Rectal smooth muscle tissue (tissue), 1 donor: ENCODE measurements around the gene SPATA18.

Experiments used
- H3K27ac ChIP-seq: one replicate; pipeline ENCODE4 v1.7.0; 2013; ENCODE audit warnings: low read depth, low read length, inconsistent platforms
- H3K27me3 ChIP-seq: one replicate; pipeline ENCODE4 v1.7.0; 2013; ENCODE audit warnings: low read length; ENCODE audit not compliant: control insufficient read depth, insufficient read depth
- H3K36me3 ChIP-seq: one replicate; pipeline ENCODE4 v1.7.0; 2013; ENCODE audit warnings: low read length; ENCODE audit not compliant: control insufficient read depth, insufficient read depth
- H3K4me1 ChIP-seq: one replicate; pipeline ENCODE4 v1.7.0; 2013; ENCODE audit warnings: low read length; ENCODE audit not compliant: control insufficient read depth, insufficient read depth
- H3K4me3 ChIP-seq: one replicate; pipeline ENCODE4 v1.7.0; 2013; ENCODE audit warnings: low read length
- H3K9ac ChIP-seq: one replicate; pipeline ENCODE4 v1.7.0; 2013; ENCODE audit warnings: low read length

The SPATA18 gene

GRCh38 chr4:52051213-52051614 is at the start of gene SPATA18:
SPATA18 (plus strand) TSS chr4:52051304; CDS start chr4:52051705, 401 bp downstream.
- H3K9ac ChIP-seq = peak within 1 kb of the TSS; percentile 47
- H3K27ac ChIP-seq = peak within 1 kb of the TSS; percentile 27
- no peaks in the 10 kb centered on the region for H3K4me1 ChIP-seq
- H3K36me3 ChIP-seq = no peaks in the 10 kb centered on the region
- peaks cover 4% of the 10 kb centered on the region for H3K27me3 ChIP-seq
- H3K4me3 ChIP-seq = peak within 1 kb of the TSS; percentile 84

GRCh38 chr4:52001616-52002015 is 49.5 kb upstream of the SPATA18 start:
- Histone ChIP-seq H3K27me3 (no peaks in the 10 kb centered on the region), H3K27ac (no peak overlapping the region), H3K36me3 (no peaks in the 10 kb centered on the region), H3K4me3 (no peak overlapping the region), H3K9ac (no peak overlapping the region), H3K4me1 (no peaks in the 10 kb centered on the region)

GRCh38 chr4:52004414-52004813 is 46.7 kb upstream of the SPATA18 start:
- no peak overlapping the region for H3K27ac ChIP-seq
- H3K27me3 ChIP-seq = no peaks in the 10 kb centered on the region
- no peaks in the 10 kb centered on the region for H3K4me1 ChIP-seq
- H3K9ac ChIP-seq = no peak overlapping the region
- H3K36me3 ChIP-seq = no peaks in the 10 kb centered on the region
- H3K4me3 ChIP-seq = no peak overlapping the region

GRCh38 chr4:52005604-52006273 is 45.4 kb upstream of the SPATA18 start:
- H3K4me1 ChIP-seq = no peaks in the 10 kb centered on the region
- H3K27ac ChIP-seq = no peak overlapping the region
- no peak overlapping the region for H3K9ac ChIP-seq
- H3K4me3 ChIP-seq = no peak overlapping the region
- H3K27me3 ChIP-seq = no peaks in the 10 kb centered on the region
- no peaks in the 10 kb centered on the region for H3K36me3 ChIP-seq

- Histone ChIP-seq H3K27me3 (no peaks in the 10 kb centered on the region), H3K4me3 (no peak overlapping the region), H3K4me1 (no peaks in the 10 kb centered on the region), H3K9ac (no peak overlapping the region), H3K36me3 (no peaks in the 10 kb centered on the region), H3K27ac (no peak overlapping the region)
These were observed 44.2 kb upstream of the SPATA18 start for GRCh38 chr4:52006887-52007286.

GRCh38 chr4:52010986-52011385 is 40.1 kb upstream of the SPATA18 start:
- Histone ChIP-seq H3K27me3 (no peaks in the 10 kb centered on the region), H3K36me3 (no peaks in the 10 kb centered on the region), H3K9ac (no peak overlapping the region), H3K4me3 (no peak overlapping the region), H3K4me1 (no peaks in the 10 kb centered on the region), H3K27ac (no peak overlapping the region)

GRCh38 chr4:52012651-52013050 is 38.5 kb upstream of the SPATA18 start:
- no peak overlapping the region for H3K27ac ChIP-seq
- H3K4me3 ChIP-seq = no peak overlapping the region
- no peaks in the 10 kb centered on the region for H3K4me1 ChIP-seq
- H3K27me3 ChIP-seq = no peaks in the 10 kb centered on the region
- no peaks in the 10 kb centered on the region for H3K36me3 ChIP-seq
- no peak overlapping the region for H3K9ac ChIP-seq

GRCh38 chr4:52014903-52015302 is 36.2 kb upstream of the SPATA18 start:
- Histone ChIP-seq H3K36me3 (no peaks in the 10 kb centered on the region), H3K27ac (no peak overlapping the region), H3K9ac (no peak overlapping the region), H3K4me3 (no peak overlapping the region), H3K4me1 (no peaks in the 10 kb centered on the region), H3K27me3 (no peaks in the 10 kb centered on the region)

GRCh38 chr4:52015366-52015765 is 35.7 kb upstream of the SPATA18 start:
- no peak overlapping the region for H3K9ac ChIP-seq
- H3K27ac ChIP-seq = no peak overlapping the region

GRCh38 chr4:52016981-52017380 is 34.1 kb upstream of the SPATA18 start:
- H3K4me1 ChIP-seq = no peaks in the 10 kb centered on the region
- H3K27me3 ChIP-seq = no peaks in the 10 kb centered on the region
- no peak overlapping the region for H3K4me3 ChIP-seq
- H3K36me3 ChIP-seq = peaks cover 3% of the 10 kb centered on the region
- H3K27ac ChIP-seq = no peak overlapping the region
- H3K9ac ChIP-seq = no peak overlapping the region

More at GRCh38 chr4:52015366-52015765, 35.7 kb upstream of the SPATA18 start:
- Histone ChIP-seq H3K4me3 (no peak overlapping the region), H3K27me3 (no peaks in the 10 kb centered on the region), H3K4me1 (no peaks in the 10 kb centered on the region), H3K36me3 (peaks cover 3% of the 10 kb centered on the region)

GRCh38 chr4:52017814-52018213 is 33.3 kb upstream of the SPATA18 start:
- peaks cover 5% of the 10 kb centered on the region for H3K36me3 ChIP-seq
- no peaks in the 10 kb centered on the region for H3K4me1 ChIP-seq
- no peak overlapping the region for H3K27ac ChIP-seq
- H3K27me3 ChIP-seq = no peaks in the 10 kb centered on the region
- H3K4me3 ChIP-seq = no peak overlapping the region
- H3K9ac ChIP-seq = no peak overlapping the region

- no peaks in the 10 kb centered on the region for H3K4me1 ChIP-seq
- H3K36me3 ChIP-seq = peaks cover 5% of the 10 kb centered on the region
- H3K27ac ChIP-seq = no peak within 1 kb of the TSS
- no peak within 1 kb of the TSS for H3K4me3 ChIP-seq
- H3K27me3 ChIP-seq = no peaks in the 10 kb centered on the region
- H3K9ac ChIP-seq = no peak within 1 kb of the TSS
These were observed 31.0 kb upstream of the SPATA18 start, which contains the start of gene LRRC66 for GRCh38 chr4:52019936-52020657. LRRC66 (minus strand) TSS chr4:52020363; CDS start chr4:52017613, 2,750 bp downstream.

- H3K4me1 ChIP-seq = no peaks in the 10 kb centered on the region
- H3K9ac ChIP-seq = no peak overlapping the region
- no peak overlapping the region for H3K4me3 ChIP-seq
- peaks cover 2% of the 10 kb centered on the region for H3K36me3 ChIP-seq
- no peak overlapping the region for H3K27ac ChIP-seq
- no peaks in the 10 kb centered on the region for H3K27me3 ChIP-seq
These were observed 22.1 kb upstream of the SPATA18 start for GRCh38 chr4:52028970-52029369.
